Measurements from ENCODE around the gene COX7B.

GRCh38 chrX:77946571-77946970, 47.3 kb downstream of the COX7B start:
- TF ChIP-seq MXI1 (IDR thresholded peaks at IDR 0.05; ENCODE audit: low read depth, low read length), result no peak
- no peak for TF ChIP-seq POLR2AphosphoS5 (IDR thresholded peaks at IDR 0.05; ENCODE audit: low read length)
- TF ChIP-seq ATF2 (IDR thresholded peaks at IDR 0.05; ENCODE audit: low read length), result no peak
- no peak for TF ChIP-seq SMAD1 (IDR thresholded peaks at IDR 0.05; ENCODE audit: low read depth, partially characterized antibody)
- no peak for TF ChIP-seq MAX (IDR thresholded peaks at IDR 0.05; ENCODE audit: low read depth, low read length)
- no peak for TF ChIP-seq ZBTB33 (IDR thresholded peaks at IDR 0.05)
- TF ChIP-seq TCF7 (IDR thresholded peaks at IDR 0.05; ENCODE audit: borderline replicate concordance), result no peak
- no peak for TF ChIP-seq POLR2A (IDR thresholded peaks at IDR 0.05; ENCODE audit: low read depth, low read length)

Measured in GM12878 (cell line).